GM12865 (cell line): Measurements from ENCODE around the gene ANAPC15.
A peak's percentile ranks its signal among the peaks of the same experiment; 100 is the strongest.

Experiments used
- DNase-seq: peaks from one replicate; pipeline ENCODE4 v3.0.0; 2010; ENCODE audit warnings: low read depth
- H3K4me3 ChIP-seq: 2 replicates; pipeline ENCODE4 v1.5.1; 2011; ENCODE audit warnings: mild to moderate bottlenecking, low read depth, low read length, control low read depth
- TF ChIP-seq, protein P1 (sequence below): IDR thresholded peaks from 2 replicates; pipeline ENCODE4 v1.5.1; 2011; ENCODE audit warnings: low read length, control low read depth, low read depth, inconsistent platforms; ENCODE audit not compliant: insufficient read depth; ENCODE audit errors: missing control alignments

ANAPC15 gene

DNA sequence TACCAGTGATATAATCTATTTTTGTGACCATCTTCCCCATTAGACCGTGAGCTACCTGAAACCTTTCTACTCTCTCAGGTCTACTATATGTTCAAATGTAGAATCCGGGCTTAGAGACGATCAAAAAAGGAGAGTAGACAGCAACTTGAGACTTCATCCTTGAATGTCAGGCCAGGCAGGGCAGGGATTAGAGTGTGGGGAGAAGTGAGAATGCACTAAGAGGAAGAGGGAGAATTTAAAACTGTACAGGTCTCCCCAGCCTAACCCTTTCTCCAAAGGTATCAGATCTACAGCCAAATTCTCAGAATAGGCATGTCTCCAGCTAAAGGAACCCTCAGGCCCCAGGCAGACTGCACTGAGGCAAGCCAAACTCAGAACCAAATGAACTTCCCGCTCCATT is 10.3 kb downstream of the ANAPC15 start:
- TF ChIP-seq, protein P1, sequence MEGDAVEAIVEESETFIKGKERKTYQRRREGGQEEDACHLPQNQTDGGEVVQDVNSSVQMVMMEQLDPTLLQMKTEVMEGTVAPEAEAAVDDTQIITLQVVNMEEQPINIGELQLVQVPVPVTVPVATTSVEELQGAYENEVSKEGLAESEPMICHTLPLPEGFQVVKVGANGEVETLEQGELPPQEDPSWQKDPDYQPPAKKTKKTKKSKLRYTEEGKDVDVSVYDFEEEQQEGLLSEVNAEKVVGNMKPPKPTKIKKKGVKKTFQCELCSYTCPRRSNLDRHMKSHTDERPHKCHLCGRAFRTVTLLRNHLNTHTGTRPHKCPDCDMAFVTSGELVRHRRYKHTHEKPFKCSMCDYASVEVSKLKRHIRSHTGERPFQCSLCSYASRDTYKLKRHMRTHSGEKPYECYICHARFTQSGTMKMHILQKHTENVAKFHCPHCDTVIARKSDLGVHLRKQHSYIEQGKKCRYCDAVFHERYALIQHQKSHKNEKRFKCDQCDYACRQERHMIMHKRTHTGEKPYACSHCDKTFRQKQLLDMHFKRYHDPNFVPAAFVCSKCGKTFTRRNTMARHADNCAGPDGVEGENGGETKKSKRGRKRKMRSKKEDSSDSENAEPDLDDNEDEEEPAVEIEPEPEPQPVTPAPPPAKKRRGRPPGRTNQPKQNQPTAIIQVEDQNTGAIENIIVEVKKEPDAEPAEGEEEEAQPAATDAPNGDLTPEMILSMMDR: no peak
- peak overlapping the region; percentile 97 for H3K4me3 ChIP-seq
- DNase-seq: no peak

DNA sequence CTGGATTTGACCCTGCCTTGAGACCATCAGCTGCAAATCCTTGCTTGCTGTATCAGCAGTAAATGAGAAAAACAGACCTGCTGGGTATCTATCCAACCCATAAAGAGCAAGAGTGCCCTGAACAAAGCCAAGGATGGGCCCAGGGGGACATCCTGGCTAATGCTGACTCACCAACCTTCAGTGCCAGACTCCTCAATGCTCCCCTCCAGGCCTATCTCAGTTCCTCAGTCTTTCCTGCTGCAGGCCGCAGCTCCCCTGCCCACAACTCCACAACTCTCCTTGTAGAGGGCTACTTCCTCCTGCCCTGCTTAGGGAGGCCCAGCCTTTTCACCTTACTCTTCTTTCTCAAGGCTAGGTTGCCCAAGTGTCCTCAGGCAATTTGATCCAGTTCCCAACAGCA is 12.0 kb downstream of the ANAPC15 start:
- TF ChIP-seq, protein P1: no peak
- no peak for DNase-seq
- no peak overlapping the region for H3K4me3 ChIP-seq

DNA sequence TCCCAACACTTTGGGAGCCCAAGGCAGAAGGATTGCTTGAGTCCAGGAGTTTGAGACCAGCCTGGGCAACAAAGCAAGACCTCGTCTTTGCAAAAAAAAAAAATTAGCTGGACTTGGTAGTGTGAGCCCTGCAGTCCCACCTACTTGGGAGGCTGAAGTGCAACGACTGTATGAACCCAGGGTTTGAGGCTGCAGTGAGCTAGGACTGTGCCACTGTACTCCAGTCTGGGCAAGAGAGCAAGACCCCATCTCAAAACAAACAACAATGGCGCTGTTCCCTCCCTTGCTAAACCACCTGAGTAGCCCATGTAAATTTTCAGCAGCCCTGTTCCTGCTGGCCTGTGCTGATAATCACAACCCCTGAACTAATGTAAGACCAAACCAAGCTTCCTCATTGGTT is 12.5 kb downstream of the ANAPC15 start:
- no peak for DNase-seq
- H3K4me3 ChIP-seq: no peak overlapping the region
- TF ChIP-seq, protein P1: no peak

DNA sequence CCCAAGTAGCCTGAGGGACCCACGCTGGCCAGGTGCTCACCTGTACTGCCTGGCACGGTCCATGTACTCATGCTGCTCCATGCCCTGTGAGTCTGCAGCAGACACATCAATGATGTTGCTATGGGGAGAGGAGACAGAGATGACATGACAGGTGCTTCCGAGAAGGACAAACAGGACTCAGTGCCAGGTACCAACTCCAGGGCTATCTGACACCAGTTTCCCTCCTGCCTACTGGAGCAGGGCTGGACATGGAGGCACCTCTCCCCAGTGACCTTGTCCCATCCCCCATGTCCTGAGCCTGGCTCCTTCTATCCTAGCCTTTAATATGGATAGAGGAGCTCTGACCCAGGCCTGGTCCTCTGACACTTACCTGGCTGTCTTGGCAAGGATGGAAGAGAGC is 13.8 kb downstream of the ANAPC15 start:
- DNase-seq: no peak
- TF ChIP-seq, protein P1: no peak
- H3K4me3 ChIP-seq: no peak overlapping the region

DNA sequence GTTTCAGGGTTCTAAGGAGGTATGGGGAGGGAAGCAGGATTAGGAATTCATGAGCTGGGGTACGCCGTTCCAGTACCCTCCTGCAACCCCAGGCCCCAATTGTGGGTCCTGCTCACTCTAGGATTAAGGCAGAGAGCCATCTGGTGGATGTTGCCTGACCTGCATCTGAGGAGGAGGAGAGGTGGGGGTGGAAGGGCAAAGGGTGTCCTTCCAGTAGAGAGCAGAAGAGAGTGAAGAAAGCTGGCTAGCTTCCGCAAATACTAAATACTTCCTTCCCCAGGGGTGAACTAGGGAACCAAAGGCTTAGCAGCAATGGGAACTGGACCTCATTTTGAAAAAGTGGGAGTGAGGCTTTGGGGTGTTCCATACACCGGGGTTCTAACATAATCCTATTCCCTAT is 21.2 kb downstream of the ANAPC15 start:
- TF ChIP-seq, protein P1: peak; percentile 79
- no peak overlapping the region for H3K4me3 ChIP-seq
- peak; percentile 70 for DNase-seq

DNA sequence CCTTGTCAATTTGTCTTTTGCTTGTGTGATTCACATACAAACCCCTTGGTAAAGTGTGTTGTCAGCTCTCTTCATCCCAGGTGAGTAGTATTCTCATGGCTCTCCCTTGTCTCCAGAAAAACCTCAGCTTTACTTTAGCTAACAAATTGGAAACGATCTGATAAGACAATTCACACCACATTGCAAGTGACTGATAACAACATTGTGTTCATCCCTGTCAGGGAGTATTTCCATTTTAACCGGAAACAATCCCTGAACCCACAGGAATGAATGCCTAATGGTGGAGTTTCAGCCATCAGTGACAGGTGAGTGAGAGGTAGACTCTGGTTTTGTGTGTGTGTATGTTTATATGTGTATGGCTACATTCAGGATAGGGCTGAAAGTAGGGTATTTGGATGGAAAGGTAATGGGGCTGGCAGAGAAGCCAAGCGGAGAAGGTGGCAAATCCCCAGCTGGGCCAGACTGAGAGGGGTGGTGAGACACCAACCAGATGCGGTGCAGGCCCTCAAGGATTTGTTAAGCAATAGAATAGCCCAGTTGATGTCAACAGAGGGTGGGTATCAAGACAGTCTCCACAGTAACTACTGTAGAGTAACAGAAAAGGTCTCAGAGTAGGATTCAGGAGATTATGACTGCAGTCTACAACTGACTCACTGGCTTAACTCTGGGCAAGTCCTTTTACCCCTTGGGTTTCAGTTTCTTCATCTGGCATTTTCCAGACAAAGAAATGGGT is 24.3 kb downstream of the ANAPC15 start:
- no peak overlapping the region for H3K4me3 ChIP-seq
- TF ChIP-seq, protein P1: no peak
- DNase-seq: no peak
